Left lung (tissue), 10 donors: ENCODE data around the gene HCN4. TPM values are rescaled to one million over a fixed set of nuclear protein-coding genes. Genes with fewer than 3 reads are reported as not detected.

Experiments used
- ATAC-seq: fragments of 200-7000 bp; cut with Tn5 transposase; one replicate; pipeline ENCODE4 v1.9.1; 2020; ENCODE audit warnings: moderate library complexity
- DNase-seq, 4 donors: peaks; one replicate each; pipeline ENCODE4 v3.0.0-alpha.2; 2013 to 2020
- H3K27ac ChIP-seq, 2 donors: fragments of 200-600 bp; sonication (generic) in 1 of 2; one replicate each; pipeline versions ENCODE4 v1.5.0 to v1.8.0; 2020 to 2021
- H3K27me3 ChIP-seq, 2 donors: fragments of 200-600 bp; sonication (generic) in 1 of 2; one replicate each; pipeline versions ENCODE4 v1.5.0 to v1.8.0; 2020 to 2021
- H3K36me3 ChIP-seq, 2 donors: fragments of 200-600 bp; sonication (generic) in 1 of 2; one replicate each; pipeline versions ENCODE4 v1.5.0 to v1.8.0; 2020 to 2021
- H3K4me1 ChIP-seq, 2 donors: fragments of 200-600 bp; one replicate each; pipeline ENCODE4 v1.8.0; 2021
- H3K4me3 ChIP-seq, 2 donors: fragments of 200-600 bp; sonication (generic) in 1 of 2; one replicate each; pipeline versions ENCODE4 v1.5.0 to v1.8.0; 2020 to 2021; ENCODE audit warnings: mild to moderate bottlenecking in 1 of 2
- H3K9me3 ChIP-seq, 2 donors: fragments of 200-600 bp; sonication (generic) in 1 of 2; one replicate each; pipeline versions ENCODE4 v1.5.0 to v1.8.0; 2020 to 2021
- CTCF ChIP-seq, 2 donors: fragments of 200-600 bp; sonication (generic) in 1 of 2; IDR thresholded peaks; one replicate each; pipeline versions ENCODE4 v1.5.0 to v1.8.0; 2021; ENCODE audit warnings: antibody characterized with exemption in 2 of 2
- intact Hi-C, 2 donors: fragments of 100-400 bp; cut with DNase I; formaldehyde crosslinking; loops; one replicate each; pipeline versions ENCODE4 v1.11.2 to v1.14.2; 2022
- polyA plus RNA-seq, 6 donors: library from polyadenylated mRNA; unstranded; fragments of 120-200 nt; gene quantifications; one replicate each; pipeline ENCODE4 v1.2.1, GENCODE V29; 2013; ENCODE audit not compliant: insufficient read length in 6 of 6
- total RNA-seq, 2 donors: library from RNA; stranded (reverse); fragmentation: NEBNext Ultra II Directional; extraction: Animal tissue kit (Norgen Biotek cat#: 25700); gene quantifications; one replicate each; pipeline ENCODE4 v1.2.1, GENCODE V29; 2021
- donor health status: DM: no; HTN: yes; CAD: no.
- donor health status: DM: no; HTN: no; CAD: no.

HCN4 gene
- total and polyA plus RNA-seq, 8 donors: 0.09 to 0.27 (median 0.18) TPM

GRCh38 chr15:73331501-73331900 is 37.3 kb downstream of the HCN4 start:
- Histone ChIP-seq H3K4me3 (no peak overlapping the region), H3K27me3 (peaks cover 0 to 11% of the 10 kb centered on the region in 2 donors), H3K4me1 (no peaks in the 10 kb centered on the region), H3K9me3 (no peaks in the 10 kb centered on the region), H3K27ac (no peak overlapping the region), H3K36me3 (no peaks in the 10 kb centered on the region)
- ATAC-seq (no peak), DNase-seq (no peak)
- intact Hi-C loops: no loop called here
- no peak for TF ChIP-seq CTCF (IDR thresholded peaks at IDR 0.05)

GRCh38 chr15:73330206-73331051 is 38.3 kb downstream of the HCN4 start:
- ATAC-seq (no peak), DNase-seq (no peak)
- intact Hi-C loops: no loop called here
- Histone ChIP-seq H3K9me3 (no peaks in the 10 kb centered on the region), H3K4me1 (no peaks in the 10 kb centered on the region), H3K27ac (no peak overlapping the region), H3K27me3 (peaks cover 0 to 14% of the 10 kb centered on the region in 2 donors), H3K36me3 (no peaks in the 10 kb centered on the region), H3K4me3 (no peak overlapping the region)
- TF ChIP-seq CTCF (IDR thresholded peaks at IDR 0.05): no peak

- ATAC-seq: no peak
- Histone ChIP-seq H3K36me3 (no peaks in the 10 kb centered on the region), H3K9me3 (no peaks in the 10 kb centered on the region), H3K4me1 (no peaks in the 10 kb centered on the region), H3K4me3 (no peak overlapping the region), H3K27ac (no peak overlapping the region), H3K27me3 (peaks cover 0 to 18% of the 10 kb centered on the region in 2 donors)
- no peak for TF ChIP-seq CTCF (IDR thresholded peaks at IDR 0.05)
- no peak for DNase-seq
- intact Hi-C loops: no loop called here
Observed at GRCh38 chr15:73329501-73330200, 39.1 kb downstream of the HCN4 start.

- intact Hi-C loops: no loop called here
- Histone ChIP-seq H3K36me3 (no peaks in the 10 kb centered on the region), H3K27ac (no peak overlapping the region), H3K4me3 (no peak overlapping the region), H3K9me3 (no peaks in the 10 kb centered on the region), H3K27me3 (peaks cover 0 to 19% of the 10 kb centered on the region in 2 donors), H3K4me1 (no peaks in the 10 kb centered on the region)
- DNase-seq (no peak), ATAC-seq (no peak)
- TF ChIP-seq CTCF (IDR thresholded peaks at IDR 0.05): no peak
Observed at GRCh38 chr15:73328981-73329380, 39.8 kb downstream of the HCN4 start.

- no peak for TF ChIP-seq CTCF (IDR thresholded peaks at IDR 0.05)
- ATAC-seq: no peak
Observed at GRCh38 chr15:73328149-73328820, 40.5 kb downstream of the HCN4 start.

More at GRCh38 chr15:73328149-73328820, 40.5 kb downstream of the HCN4 start:
- Histone ChIP-seq H3K4me3 (no peak overlapping the region), H3K36me3 (no peaks in the 10 kb centered on the region), H3K27me3 (peaks cover 0 to 22% of the 10 kb centered on the region in 2 donors), H3K4me1 (no peaks in the 10 kb centered on the region), H3K9me3 (no peaks in the 10 kb centered on the region), H3K27ac (no peak overlapping the region)
- no peak for DNase-seq
- intact Hi-C loops: no loop called here
